Colonic mucosa (tissue), 4 donors: Measurements from ENCODE around the gene PKN3. TPM values are rescaled to one million over a fixed set of nuclear protein-coding genes. Genes with fewer than 3 reads are reported as not detected.

Source experiments
- DNase-seq: peaks from one replicate; pipeline ENCODE4 v3.0.0-alpha.2; 2020
- H3K27ac ChIP-seq: fragments of 200-600 bp; one replicate; pipeline ENCODE4 v1.8.0; 2021
- H3K27me3 ChIP-seq: fragments of 200-600 bp; one replicate; pipeline ENCODE4 v1.8.0; 2021
- H3K36me3 ChIP-seq: fragments of 200-600 bp; one replicate; pipeline ENCODE4 v1.8.0; 2021
- H3K4me1 ChIP-seq: fragments of 200-600 bp; one replicate; pipeline ENCODE4 v1.8.0; 2021; ENCODE audit warnings: mild to moderate bottlenecking
- H3K4me3 ChIP-seq: fragments of 200-600 bp; one replicate; pipeline ENCODE4 v1.8.0; 2021
- H3K9ac ChIP-seq, 2 donors: one replicate each; pipeline ENCODE4 v1.7.0; 2013; ENCODE audit warnings: control low read depth in 2 of 2, low read depth in 2 of 2, low read length in 2 of 2
- H3K9me3 ChIP-seq: fragments of 200-600 bp; one replicate; pipeline ENCODE4 v1.8.0; 2021
- CTCF ChIP-seq: fragments of 200-600 bp; IDR thresholded peaks from one replicate; pipeline ENCODE4 v1.8.0; 2022; ENCODE audit warnings: antibody characterized with exemption, mild to moderate bottlenecking
- intact Hi-C: fragments of 100-400 bp; cut with DNase I; formaldehyde crosslinking; loops from one replicate; pipeline ENCODE4 v1.14.1; 2022
- total RNA-seq, 2 donors: library from RNA; stranded (reverse); fragmentation: NEBNext Ultra II Directional in 1 of 2; extraction: Animal tissue kit (Norgen Biotek cat#: 25700) in 1 of 2; gene quantifications; one replicate each; pipeline ENCODE4 v1.2.1, GENCODE V29; 2021
- donor health status: healthy.
- donor health status: DM: no; HTN: no; CAD: no.
- donor health status: DM: no; HTN: no; CAD: no.

Gene PKN3
- total RNA-seq, 2 donors from 2014 or later = 2.8 to 7.5 TPM

- no peaks in the 10 kb centered on the region for H3K4me1 ChIP-seq
- no peaks in the 10 kb centered on the region for H3K27me3 ChIP-seq
- peaks cover 5% of the 10 kb centered on the region for H3K36me3 ChIP-seq
- H3K9me3 ChIP-seq = no peaks in the 10 kb centered on the region
- no peak overlapping the region for H3K27ac ChIP-seq
- TF ChIP-seq CTCF = no peak
- no peak for DNase-seq
- intact Hi-C loops = no loop called here
- no peak overlapping the region for H3K4me3 ChIP-seq
- H3K9ac ChIP-seq = no peak overlapping the region
Measured at GRCh38 chr9:128727640-128728248, 25.4 kb downstream of the PKN3 start.

GRCh38 chr9:128728298-128728697 is 26.0 kb downstream of the PKN3 start:
- no peaks in the 10 kb centered on the region for H3K4me1 ChIP-seq
- no peak for TF ChIP-seq CTCF
- H3K36me3 ChIP-seq = peaks cover 6% of the 10 kb centered on the region
- H3K9ac ChIP-seq = no peak overlapping the region
- intact Hi-C loops = no loop called here
- no peaks in the 10 kb centered on the region for H3K27me3 ChIP-seq
- no peaks in the 10 kb centered on the region for H3K9me3 ChIP-seq
- no peak overlapping the region for H3K27ac ChIP-seq
- no peak overlapping the region for H3K4me3 ChIP-seq
- no peak for DNase-seq

GRCh38 chr9:128729302-128729701 is 27.0 kb downstream of the PKN3 start:
- no peaks in the 10 kb centered on the region for H3K27me3 ChIP-seq
- no peak for TF ChIP-seq CTCF
- H3K9ac ChIP-seq = no peak overlapping the region
- intact Hi-C loops = no loop called here
- peaks cover 6% of the 10 kb centered on the region for H3K36me3 ChIP-seq
- DNase-seq = no peak
- no peak overlapping the region for H3K4me3 ChIP-seq
- H3K9me3 ChIP-seq = no peaks in the 10 kb centered on the region
- no peak overlapping the region for H3K27ac ChIP-seq
- H3K4me1 ChIP-seq = no peaks in the 10 kb centered on the region

- Histone ChIP-seq H3K36me3 (peaks cover 6% of the 10 kb centered on the region), H3K27ac (no peak overlapping the region), H3K27me3 (no peaks in the 10 kb centered on the region), H3K9me3 (no peaks in the 10 kb centered on the region), H3K4me3 (no peak overlapping the region), H3K4me1 (no peaks in the 10 kb centered on the region), H3K9ac (no peak overlapping the region)
- intact Hi-C loops = no loop called here
- no peak for DNase-seq
- TF ChIP-seq CTCF = no peak
Measured at GRCh38 chr9:128729766-128730517, 27.6 kb downstream of the PKN3 start.

GRCh38 chr9:128731093-128731492 is 28.8 kb downstream of the PKN3 start:
- intact Hi-C loops = no loop called here
- no peak overlapping the region for H3K9ac ChIP-seq
- TF ChIP-seq CTCF = no peak
- H3K36me3 ChIP-seq = peaks cover 6% of the 10 kb centered on the region
- no peak overlapping the region for H3K27ac ChIP-seq
- no peaks in the 10 kb centered on the region for H3K27me3 ChIP-seq
- no peak overlapping the region for H3K4me3 ChIP-seq
- DNase-seq = no peak
- no peaks in the 10 kb centered on the region for H3K9me3 ChIP-seq
- no peaks in the 10 kb centered on the region for H3K4me1 ChIP-seq
